Measurements from ENCODE around the gene ZNF571. TPM values are rescaled to one million over a fixed set of nuclear protein-coding genes. Genes with fewer than 3 reads are reported as not detected.
A peak's percentile ranks its signal among the peaks of the same experiment; 100 is the strongest.

ZNF571 gene
- 1 to 10 TPM in 3 of 4 donors, under 1 TPM in 1; 0.89 to 5.9 (median 1.5) TPM for polyA plus RNA-seq
- long read RNA-seq, donor 1, partial matches to known transcripts: 0 of 1 reads
- long read RNA-seq, donor 1, other reads (novel, unspliced or antisense): 0 of 1 reads
- long read RNA-seq, donor 2: 0 reads
- long read RNA-seq, donor 3: 0 reads
- long read RNA-seq, donor 4: 0 reads
- long read RNA-seq, donor 5: 0 reads
- long read RNA-seq, donor 6, partial matches to known transcripts: 0 of 1 reads
- long read RNA-seq, donor 6, other reads (novel, unspliced or antisense): 0 of 1 reads
- long read RNA-seq, donor 7, partial matches to known transcripts: 0 of 1 reads
- long read RNA-seq, donor 7, other reads (novel, unspliced or antisense): 0 of 1 reads
- long read RNA-seq, donor 8: 0 reads
- long read RNA-seq, donor 9: 0 reads
- long read RNA-seq, donor 10, partial matches to known transcripts: 0 of 1 reads
- long read RNA-seq, donor 10, other reads (novel, unspliced or antisense): 0 of 1 reads

GRCh38 chr19:37594304-37594981, at the start of gene ZNF571, which contains the start of gene ZNF540:
Gene ZNF571, minus strand, starts transcription at chr19:37594792. Its CDS starts 8,116 bp downstream, at chr19:37586676.
Gene ZNF540, plus strand, starts transcription at chr19:37594876. Its CDS starts 3,572 bp downstream, at chr19:37598448.
- WGBS, 3 donors: 0 to 1% (median 1%) methylated on average over 53 of the region's 53 CpGs
- H3K36me3 ChIP-seq (ENCODE audit: control insufficient read depth in 3 of 3, insufficient read depth in 2 of 3, low read depth in 1 of 3, low read length in 3 of 3): peaks cover 0 to 2% (median 0%) of the 10 kb centered on the region in 3 donors
- FAIRE-seq (no peak), DNase-seq (peak; percentile 96 to 98)
- H3K4me1 ChIP-seq (ENCODE audit: control insufficient read depth in 3 of 3, insufficient read depth in 2 of 3, low read depth in 1 of 3, low read length in 2 of 3): peaks cover 0 to 3% (median 2%) of the 10 kb centered on the region in 3 donors
- H3K27me3 ChIP-seq (ENCODE audit: control insufficient read depth in 3 of 3, insufficient read depth in 3 of 3, low read length in 3 of 3): no peaks in the 10 kb centered on the region
- H3K4me3 ChIP-seq (ENCODE audit: low read depth in 1 of 3, low read length in 3 of 3): peak within 1 kb of the TSS; percentile 69 to 83 (median 75)
- peaks cover 0 to 6% of the 10 kb centered on the region in 2 donors for H3K9me3 ChIP-seq (ENCODE audit: control insufficient read depth in 2 of 2, insufficient read depth in 1 of 2, low read depth in 1 of 2, low read length in 1 of 2)
- peak within 1 kb of the TSS; percentile 63 to 99 (median 92) for H3K27ac ChIP-seq (ENCODE audit: low read depth in 1 of 3, low read length in 2 of 3)

DNA sequence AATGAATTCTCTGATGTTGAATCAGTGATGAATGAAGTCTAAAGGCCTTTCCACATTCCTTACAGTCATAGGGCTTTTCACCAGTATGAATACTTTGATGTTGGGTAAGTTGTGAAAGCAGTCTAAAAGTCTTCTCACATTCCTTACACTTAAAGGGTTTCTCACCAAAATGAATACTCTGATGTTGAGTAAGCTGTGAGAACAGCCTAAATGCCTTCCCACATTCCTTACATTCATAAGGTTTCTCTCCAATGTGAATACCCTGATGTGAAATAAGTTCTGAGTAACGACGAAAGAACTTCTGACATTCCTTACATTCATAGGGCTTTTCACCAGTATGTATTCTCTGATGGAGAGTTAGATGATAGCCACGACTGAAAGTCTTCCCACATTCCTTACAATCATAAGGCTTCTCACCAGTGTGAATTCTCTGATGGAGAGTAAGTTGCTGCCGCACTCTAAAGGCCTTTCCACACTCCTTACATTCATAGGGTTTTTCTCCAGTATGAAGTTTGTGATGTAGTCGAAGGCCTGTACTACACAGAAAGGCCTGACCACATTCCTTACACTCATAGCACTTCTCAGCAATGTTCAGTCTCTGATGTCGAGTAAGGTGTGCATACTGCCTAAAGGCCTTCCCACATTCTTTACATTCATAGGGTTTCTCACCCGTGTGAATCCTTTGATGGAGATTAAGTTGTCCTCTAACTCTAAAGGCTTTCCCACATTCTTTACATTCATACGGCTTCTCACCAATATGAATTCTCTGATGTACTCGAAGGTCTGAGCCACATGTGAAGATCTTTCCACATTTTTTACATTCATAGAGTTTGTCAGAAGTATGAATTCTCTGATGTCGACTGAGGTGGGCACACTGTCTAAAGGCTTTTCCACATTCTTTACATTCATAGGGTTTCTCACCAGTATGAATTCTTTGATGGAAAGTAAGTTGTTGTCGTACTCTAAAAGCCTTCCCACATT, 40.8 kb upstream of the ZNF571 start:
- Histone ChIP-seq H3K4me1 (ENCODE audit: control insufficient read depth in 3 of 3, insufficient read depth in 2 of 3, low read depth in 1 of 3, low read length in 2 of 3) (no peaks in the 10 kb centered on the region), H3K36me3 (ENCODE audit: control insufficient read depth in 3 of 3, insufficient read depth in 2 of 3, low read depth in 1 of 3, low read length in 3 of 3) (peaks cover 5 to 9% (median 8%) of the 10 kb centered on the region in 3 donors), H3K27me3 (ENCODE audit: control insufficient read depth in 3 of 3, insufficient read depth in 3 of 3, low read length in 3 of 3) (no peaks in the 10 kb centered on the region), H3K4me3 (ENCODE audit: low read depth in 1 of 3, low read length in 3 of 3) (no peak overlapping the region), H3K27ac (ENCODE audit: low read depth in 1 of 3, low read length in 2 of 3) (no peak overlapping the region), H3K9me3 (ENCODE audit: control insufficient read depth in 2 of 2, insufficient read depth in 1 of 2, low read depth in 1 of 2, low read length in 1 of 2) (peaks cover 3 to 39% of the 10 kb centered on the region in 2 donors)
- FAIRE-seq (no peak), DNase-seq (no peak)
- 95 to 97% (median 96%) methylated on average over 11 of the region's 11 CpGs for WGBS, 3 donors

- 0 to 1% (median 0%) methylated on average over 20 of the region's 20 CpGs for WGBS, 3 donors
- H3K27me3 ChIP-seq (ENCODE audit: control insufficient read depth in 3 of 3, insufficient read depth in 3 of 3, low read length in 3 of 3): no peaks in the 10 kb centered on the region
- peak in 1 of 2 donors; percentile 72 for DNase-seq
- H3K27ac ChIP-seq (ENCODE audit: low read depth in 1 of 3, low read length in 2 of 3): peak overlapping the region; percentile 63 to 99 (median 92)
- FAIRE-seq: no peak
- H3K9me3 ChIP-seq (ENCODE audit: control insufficient read depth in 2 of 2, insufficient read depth in 1 of 2, low read depth in 1 of 2, low read length in 1 of 2): peaks cover 0 to 6% of the 10 kb centered on the region in 2 donors
- H3K4me1 ChIP-seq (ENCODE audit: control insufficient read depth in 3 of 3, insufficient read depth in 2 of 3, low read depth in 1 of 3, low read length in 2 of 3): peaks cover 0 to 3% (median 2%) of the 10 kb centered on the region in 3 donors
- H3K4me3 ChIP-seq (ENCODE audit: low read depth in 1 of 3, low read length in 3 of 3): peak overlapping the region; percentile 69 to 83 (median 75)
- H3K36me3 ChIP-seq (ENCODE audit: control insufficient read depth in 3 of 3, insufficient read depth in 2 of 3, low read depth in 1 of 3, low read length in 3 of 3): peaks cover 0 to 3% (median 2%) of the 10 kb centered on the region in 3 donors
Observed at GRCh38 chr19:37594982-37595382, 390 bp upstream of the ZNF571 start.

DNA sequence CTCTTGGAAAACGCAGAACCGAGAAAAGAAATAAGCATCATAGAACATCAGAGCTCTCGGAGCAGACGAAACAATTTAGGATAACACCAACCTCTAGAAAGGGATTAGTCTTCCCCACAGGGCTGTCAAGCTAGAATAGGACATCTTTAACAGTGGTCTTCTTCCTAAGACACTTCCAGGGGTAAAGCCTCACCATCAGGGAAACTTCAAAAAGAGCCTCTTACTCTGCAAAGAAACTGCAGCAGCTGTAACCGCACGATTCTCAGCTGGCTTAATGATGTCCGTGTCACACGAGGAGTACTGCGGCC, 642 bp downstream of the ZNF571 start:
- DNase-seq (no peak), FAIRE-seq (no peak)
- 3 to 7% (median 4%) methylated on average over 9 of the region's 9 CpGs for whole genome bisulfite sequencing, 3 donors
- Histone ChIP-seq H3K27ac (ENCODE audit: low read depth in 1 of 3, low read length in 2 of 3) (peak overlapping the region; percentile 63 to 99 (median 92)), H3K4me1 (ENCODE audit: control insufficient read depth in 3 of 3, insufficient read depth in 2 of 3, low read depth in 1 of 3, low read length in 2 of 3) (peaks cover 0 to 3% (median 2%) of the 10 kb centered on the region in 3 donors), H3K4me3 (ENCODE audit: low read depth in 1 of 3, low read length in 3 of 3) (peak overlapping the region; percentile 69 to 83 (median 75)), H3K27me3 (ENCODE audit: control insufficient read depth in 3 of 3, insufficient read depth in 3 of 3, low read length in 3 of 3) (no peaks in the 10 kb centered on the region), H3K9me3 (ENCODE audit: control insufficient read depth in 2 of 2, insufficient read depth in 1 of 2, low read depth in 1 of 2, low read length in 1 of 2) (peaks cover 0 to 7% of the 10 kb centered on the region in 2 donors), H3K36me3 (ENCODE audit: control insufficient read depth in 3 of 3, insufficient read depth in 2 of 3, low read depth in 1 of 3, low read length in 3 of 3) (peaks cover 0 to 1% (median 0%) of the 10 kb centered on the region in 3 donors)

GRCh38 chr19:37583340-37583739, 11.3 kb downstream of the ZNF571 start:
- FAIRE-seq (no peak), DNase-seq (no peak)
- H3K27ac ChIP-seq (ENCODE audit: low read depth in 1 of 3, low read length in 2 of 3): no peak overlapping the region
- peaks cover 6 to 67% of the 10 kb centered on the region in 2 donors for H3K9me3 ChIP-seq (ENCODE audit: control insufficient read depth in 2 of 2, insufficient read depth in 1 of 2, low read depth in 1 of 2, low read length in 1 of 2)
- WGBS, 3 donors: 69 to 90% (median 82%) methylated on average over 2 of the region's 2 CpGs
- H3K27me3 ChIP-seq (ENCODE audit: control insufficient read depth in 3 of 3, insufficient read depth in 3 of 3, low read length in 3 of 3): no peaks in the 10 kb centered on the region
- H3K4me1 ChIP-seq (ENCODE audit: control insufficient read depth in 3 of 3, insufficient read depth in 2 of 3, low read depth in 1 of 3, low read length in 2 of 3): no peaks in the 10 kb centered on the region
- peaks cover 12 to 31% (median 24%) of the 10 kb centered on the region in 3 donors for H3K36me3 ChIP-seq (ENCODE audit: control insufficient read depth in 3 of 3, insufficient read depth in 2 of 3, low read depth in 1 of 3, low read length in 3 of 3)
- no peak overlapping the region for H3K4me3 ChIP-seq (ENCODE audit: low read depth in 1 of 3, low read length in 3 of 3)

DNA sequence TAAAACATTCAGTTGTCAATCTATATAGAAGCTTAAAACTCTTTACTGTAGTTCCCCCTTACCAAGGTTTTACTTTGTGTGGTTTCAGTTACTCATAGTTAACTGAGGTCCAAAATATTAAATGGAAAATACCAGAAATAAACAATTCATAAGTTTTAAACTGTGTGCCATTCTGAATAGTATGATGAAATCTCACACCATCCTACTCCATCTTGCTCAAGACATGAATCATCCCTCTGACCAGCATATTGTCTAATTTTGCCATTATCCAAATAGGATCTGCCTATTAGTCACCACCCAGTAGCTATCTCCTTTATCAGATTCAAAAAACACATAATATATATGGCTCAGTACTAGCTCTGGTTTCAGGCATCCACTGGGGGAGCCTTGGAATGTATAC, 22.4 kb downstream of the ZNF571 start:
- no peaks in the 10 kb centered on the region for H3K4me1 ChIP-seq (ENCODE audit: control insufficient read depth in 3 of 3, insufficient read depth in 2 of 3, low read depth in 1 of 3, low read length in 2 of 3)
- H3K9me3 ChIP-seq (ENCODE audit: control insufficient read depth in 2 of 2, insufficient read depth in 1 of 2, low read depth in 1 of 2, low read length in 1 of 2): peaks cover 1 to 32% of the 10 kb centered on the region in 2 donors
- DNase-seq (no peak), FAIRE-seq (no peak)
- no peaks in the 10 kb centered on the region for H3K27me3 ChIP-seq (ENCODE audit: control insufficient read depth in 3 of 3, insufficient read depth in 3 of 3, low read length in 3 of 3)
- no peak overlapping the region for H3K4me3 ChIP-seq (ENCODE audit: low read depth in 1 of 3, low read length in 3 of 3)
- H3K36me3 ChIP-seq (ENCODE audit: control insufficient read depth in 3 of 3, insufficient read depth in 2 of 3, low read depth in 1 of 3, low read length in 3 of 3): peaks cover 5 to 13% (median 6%) of the 10 kb centered on the region in 3 donors
- H3K27ac ChIP-seq (ENCODE audit: low read depth in 1 of 3, low read length in 2 of 3): no peak overlapping the region

DNA sequence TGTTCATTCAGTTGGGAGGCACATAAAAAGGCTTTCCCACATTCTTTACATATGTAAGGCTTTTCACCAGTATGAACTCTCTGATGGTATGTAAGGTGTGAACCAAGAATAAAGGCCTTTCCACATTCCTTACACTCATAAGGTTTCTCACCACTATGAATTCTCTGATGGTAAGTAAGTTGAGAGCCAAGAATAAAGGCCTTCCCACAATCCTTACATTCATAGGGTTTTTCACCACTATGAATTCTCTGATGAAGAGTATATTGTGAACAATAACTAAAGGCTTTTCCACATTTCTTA, 29.3 kb downstream of the ZNF571 start:
- DNase-seq (no peak), FAIRE-seq (no peak)
- H3K4me3 ChIP-seq (ENCODE audit: low read depth in 1 of 3, low read length in 3 of 3): no peak overlapping the region
- peaks cover 6 to 13% (median 9%) of the 10 kb centered on the region in 3 donors for H3K36me3 ChIP-seq (ENCODE audit: control insufficient read depth in 3 of 3, insufficient read depth in 2 of 3, low read depth in 1 of 3, low read length in 3 of 3)
- peaks cover 4 to 50% of the 10 kb centered on the region in 2 donors for H3K9me3 ChIP-seq (ENCODE audit: control insufficient read depth in 2 of 2, insufficient read depth in 1 of 2, low read depth in 1 of 2, low read length in 1 of 2)
- no peak overlapping the region for H3K27ac ChIP-seq (ENCODE audit: low read depth in 1 of 3, low read length in 2 of 3)
- H3K27me3 ChIP-seq (ENCODE audit: control insufficient read depth in 3 of 3, insufficient read depth in 3 of 3, low read length in 3 of 3): no peaks in the 10 kb centered on the region
- no peaks in the 10 kb centered on the region for H3K4me1 ChIP-seq (ENCODE audit: control insufficient read depth in 3 of 3, insufficient read depth in 2 of 3, low read depth in 1 of 3, low read length in 2 of 3)

Data from small intestine (tissue), 16 donors.